IPS-15b (cell line): Measurements from ENCODE around the gene KANSL3.

Source experiments
- H3K27me3 ChIP-seq: one replicate; pipeline ENCODE4 v1.6.1; 2013; ENCODE audit warnings: low read length; ENCODE audit not compliant: control insufficient read depth, insufficient read depth
- H3K36me3 ChIP-seq: one replicate; pipeline ENCODE4 v1.6.1; 2013; ENCODE audit warnings: low read length; ENCODE audit not compliant: control insufficient read depth, insufficient read depth
- H3K4me1 ChIP-seq: one replicate; pipeline ENCODE4 v1.6.1; 2013; ENCODE audit warnings: mild to moderate bottlenecking, low read length; ENCODE audit not compliant: control insufficient read depth, insufficient read depth
- H3K4me3 ChIP-seq: one replicate; pipeline ENCODE4 v1.5.1; 2013; ENCODE audit warnings: low read depth, low read length
- H3K9ac ChIP-seq: one replicate; pipeline ENCODE4 v1.6.1; 2013; ENCODE audit warnings: low read depth, mild to moderate bottlenecking, low read length
- H3K9me3 ChIP-seq: one replicate; pipeline ENCODE4 v1.6.1; 2013; ENCODE audit warnings: mild to moderate bottlenecking, low read length; ENCODE audit not compliant: control insufficient read depth, insufficient read depth

Gene KANSL3

GRCh38 chr2:96623116-96623515 is 15.0 kb downstream of the KANSL3 start:
- Histone ChIP-seq H3K27me3 (no peaks in the 10 kb centered on the region), H3K36me3 (peaks cover 13% of the 10 kb centered on the region), H3K9ac (no peak overlapping the region), H3K4me3 (no peak overlapping the region), H3K9me3 (no peaks in the 10 kb centered on the region), H3K4me1 (no peaks in the 10 kb centered on the region)

GRCh38 chr2:96622544-96622943 is 15.6 kb downstream of the KANSL3 start:
- H3K9me3 ChIP-seq: no peaks in the 10 kb centered on the region
- no peaks in the 10 kb centered on the region for H3K4me1 ChIP-seq
- no peaks in the 10 kb centered on the region for H3K27me3 ChIP-seq
- H3K9ac ChIP-seq: no peak overlapping the region
- no peak overlapping the region for H3K4me3 ChIP-seq
- H3K36me3 ChIP-seq: peaks cover 15% of the 10 kb centered on the region

GRCh38 chr2:96618596-96619283 is 19.4 kb downstream of the KANSL3 start:
- H3K4me3 ChIP-seq: no peak overlapping the region
- H3K9ac ChIP-seq: no peak overlapping the region
- peaks cover 20% of the 10 kb centered on the region for H3K36me3 ChIP-seq
- no peaks in the 10 kb centered on the region for H3K9me3 ChIP-seq
- no peaks in the 10 kb centered on the region for H3K4me1 ChIP-seq
- no peaks in the 10 kb centered on the region for H3K27me3 ChIP-seq

- no peaks in the 10 kb centered on the region for H3K4me1 ChIP-seq
- H3K36me3 ChIP-seq: peaks cover 21% of the 10 kb centered on the region
- H3K9me3 ChIP-seq: no peaks in the 10 kb centered on the region
- no peak overlapping the region for H3K9ac ChIP-seq
- H3K27me3 ChIP-seq: no peaks in the 10 kb centered on the region
- no peak overlapping the region for H3K4me3 ChIP-seq
Observed at GRCh38 chr2:96617012-96617411, 21.1 kb downstream of the KANSL3 start.

- Histone ChIP-seq H3K9ac (no peak overlapping the region), H3K9me3 (no peaks in the 10 kb centered on the region), H3K27me3 (no peaks in the 10 kb centered on the region), H3K4me3 (no peak overlapping the region), H3K36me3 (peaks cover 21% of the 10 kb centered on the region), H3K4me1 (no peaks in the 10 kb centered on the region)
Observed at GRCh38 chr2:96616535-96616934, 21.6 kb downstream of the KANSL3 start.

GRCh38 chr2:96616128-96616527 is 22.0 kb downstream of the KANSL3 start:
- H3K9me3 ChIP-seq: no peaks in the 10 kb centered on the region
- H3K4me3 ChIP-seq: no peak overlapping the region
- no peak overlapping the region for H3K9ac ChIP-seq
- no peaks in the 10 kb centered on the region for H3K4me1 ChIP-seq
- no peaks in the 10 kb centered on the region for H3K27me3 ChIP-seq
- H3K36me3 ChIP-seq: peaks cover 22% of the 10 kb centered on the region

GRCh38 chr2:96608469-96609455 is 29.4 kb downstream of the KANSL3 start:
- no peaks in the 10 kb centered on the region for H3K27me3 ChIP-seq
- H3K4me3 ChIP-seq: no peak overlapping the region
- no peak overlapping the region for H3K9ac ChIP-seq
- H3K36me3 ChIP-seq: peaks cover 38% of the 10 kb centered on the region
- no peaks in the 10 kb centered on the region for H3K9me3 ChIP-seq
- H3K4me1 ChIP-seq: no peaks in the 10 kb centered on the region

GRCh38 chr2:96604104-96604503 is 34.0 kb downstream of the KANSL3 start:
- Histone ChIP-seq H3K9ac (no peak overlapping the region), H3K36me3 (peaks cover 51% of the 10 kb centered on the region), H3K27me3 (no peaks in the 10 kb centered on the region), H3K4me1 (no peaks in the 10 kb centered on the region), H3K4me3 (no peak overlapping the region), H3K9me3 (no peaks in the 10 kb centered on the region)

GRCh38 chr2:96602330-96602823 is 35.7 kb downstream of the KANSL3 start:
- peaks cover 46% of the 10 kb centered on the region for H3K36me3 ChIP-seq

GRCh38 chr2:96601382-96602292 is 36.5 kb downstream of the KANSL3 start:
- Histone ChIP-seq H3K9ac (no peak overlapping the region), H3K4me1 (no peaks in the 10 kb centered on the region), H3K27me3 (no peaks in the 10 kb centered on the region), H3K4me3 (no peak overlapping the region), H3K9me3 (no peaks in the 10 kb centered on the region), H3K36me3 (peaks cover 46% of the 10 kb centered on the region)

More at GRCh38 chr2:96602330-96602823, 35.7 kb downstream of the KANSL3 start:
- no peaks in the 10 kb centered on the region for H3K9me3 ChIP-seq
- no peak overlapping the region for H3K9ac ChIP-seq
- H3K4me1 ChIP-seq: no peaks in the 10 kb centered on the region
- no peaks in the 10 kb centered on the region for H3K27me3 ChIP-seq
- H3K4me3 ChIP-seq: no peak overlapping the region

- no peaks in the 10 kb centered on the region for H3K27me3 ChIP-seq
- no peaks in the 10 kb centered on the region for H3K4me1 ChIP-seq
- no peak overlapping the region for H3K9ac ChIP-seq
- no peak overlapping the region for H3K4me3 ChIP-seq
- H3K9me3 ChIP-seq: no peaks in the 10 kb centered on the region
- peaks cover 38% of the 10 kb centered on the region for H3K36me3 ChIP-seq
Observed at GRCh38 chr2:96599941-96600340, 38.2 kb downstream of the KANSL3 start.
